ENCODE results near the gene OR10H5. TPM values are rescaled to one million over a fixed set of nuclear protein-coding genes. Genes with fewer than 3 reads are reported as not detected.

OR10H5 gene
- total and polyA plus RNA-seq, 3 donors from 2014 or later, result 0.06 to 0.16 (median 0.11) TPM

- 56 to 64% methylated on average over 8 to 9 of the region's 9 CpGs for WGBS, 2 donors
- TF ChIP-seq CTCF (IDR thresholded peaks at IDR 0.05) (no peak), POLR2A (IDR thresholded peaks at IDR 0.05) (no peak)
- Histone ChIP-seq H3K4me3 (no peak overlapping the region), H3K27ac (no peak overlapping the region), H3K9me3 (no peaks in the 10 kb centered on the region), H3K36me3 (ENCODE audit: low read depth, missing control alignments) (no peaks in the 10 kb centered on the region), H3K4me1 (peaks cover 11% of the 10 kb centered on the region), H3K27me3 (no peaks in the 10 kb centered on the region)
- no peak for DNase-seq
- intact Hi-C loops (cut with DNase I; ENCODE audit: low total_unique reads), result no loop called here
These were observed 10.2 kb upstream of the OR10H5 start for GRCh38 chr19:15776991-15777970.

- Histone ChIP-seq H3K9me3 (no peaks in the 10 kb centered on the region), H3K27me3 (no peaks in the 10 kb centered on the region), H3K36me3 (ENCODE audit: low read depth, missing control alignments) (no peaks in the 10 kb centered on the region), H3K27ac (peak overlapping the region; percentile 55 to 59), H3K4me3 (no peak overlapping the region), H3K4me1 (peaks cover 21% of the 10 kb centered on the region)
- 13 to 38% methylated on average over 5 to 10 of the region's 10 CpGs for WGBS, 2 donors
- peak; percentile 66 for DNase-seq
- TF ChIP-seq POLR2A (IDR thresholded peaks at IDR 0.05) (no peak), CTCF (IDR thresholded peaks at IDR 0.05) (no peak)
- intact Hi-C loops (cut with DNase I; ENCODE audit: low total_unique reads), result no loop called here
These were observed 7.5 kb upstream of the OR10H5 start for GRCh38 chr19:15779756-15780476.

- H3K27me3 ChIP-seq, result no peaks in the 10 kb centered on the region
- no peaks in the 10 kb centered on the region for H3K9me3 ChIP-seq
- 86 to 89% methylated on average over 7 of the region's 7 CpGs for WGBS, 2 donors
- no peak overlapping the region for H3K4me3 ChIP-seq
- H3K27ac ChIP-seq, result peak overlapping the region; percentile 53 to 55
- peak; percentile 38 for DNase-seq
- peaks cover 21% of the 10 kb centered on the region for H3K4me1 ChIP-seq
- TF ChIP-seq CTCF (IDR thresholded peaks at IDR 0.05) (no peak), POLR2A (IDR thresholded peaks at IDR 0.05) (no peak)
- intact Hi-C loops (cut with DNase I; ENCODE audit: low total_unique reads), result no loop called here
- H3K36me3 ChIP-seq (ENCODE audit: low read depth, missing control alignments), result no peaks in the 10 kb centered on the region
These were observed 6.6 kb upstream of the OR10H5 start for GRCh38 chr19:15780610-15781418.

GRCh38 chr19:15781661-15782060 lies 5.8 kb upstream of the OR10H5 start:
- peaks cover 21% of the 10 kb centered on the region for H3K4me1 ChIP-seq
- no peaks in the 10 kb centered on the region for H3K27me3 ChIP-seq
- H3K27ac ChIP-seq, result no peak overlapping the region
- no peaks in the 10 kb centered on the region for H3K9me3 ChIP-seq
- no peaks in the 10 kb centered on the region for H3K36me3 ChIP-seq (ENCODE audit: low read depth, missing control alignments)
- intact Hi-C loops (cut with DNase I; ENCODE audit: low total_unique reads), result no loop called here
- WGBS, 2 donors, result 84% methylated on average over 5 of the region's 5 CpGs
- TF ChIP-seq CTCF (IDR thresholded peaks at IDR 0.05) (no peak), POLR2A (IDR thresholded peaks at IDR 0.05) (no peak)
- no peak overlapping the region for H3K4me3 ChIP-seq
- DNase-seq, result no peak
